ENCODE data around the gene TCL1B.

The TCL1B gene

GRCh38 chr14:95679998-95680735, 6.1 kb upstream of the TCL1B start:
- Histone ChIP-seq H3K4me3 (no peak overlapping the region), H3K27ac (no peak overlapping the region)
- no peak for TF ChIP-seq CTCF (IDR thresholded peaks at IDR 0.05)
- no peak for DNase-seq (ENCODE audit: low spot score)

GRCh38 chr14:95681153-95681552, 5.1 kb upstream of the TCL1B start:
- DNase-seq (ENCODE audit: low spot score) = no peak
- Histone ChIP-seq H3K27ac (no peak overlapping the region), H3K4me3 (no peak overlapping the region)
- TF ChIP-seq CTCF (IDR thresholded peaks at IDR 0.05) = no peak

- TF ChIP-seq CTCF (IDR thresholded peaks at IDR 0.05) = no peak
- no peak for DNase-seq (ENCODE audit: low spot score)
- no peak overlapping the region for H3K27ac ChIP-seq
Measured at GRCh38 chr14:95683793-95684192, 2.4 kb upstream of the TCL1B start.

GRCh38 chr14:95686935-95687334, 709 bp downstream of the TCL1B start:
- no peak for DNase-seq (ENCODE audit: low spot score)
- Histone ChIP-seq H3K4me3 (no peak overlapping the region), H3K27ac (no peak overlapping the region)
- TF ChIP-seq CTCF (IDR thresholded peaks at IDR 0.05) = no peak

More at GRCh38 chr14:95683793-95684192, 2.4 kb upstream of the TCL1B start:
- no peak overlapping the region for H3K4me3 ChIP-seq

GRCh38 chr14:95689441-95689840, 3.2 kb downstream of the TCL1B start:
- no peak for DNase-seq (ENCODE audit: low spot score)
- no peak overlapping the region for H3K27ac ChIP-seq
- H3K4me3 ChIP-seq = no peak overlapping the region
- no peak for TF ChIP-seq CTCF (IDR thresholded peaks at IDR 0.05)

- no peak for DNase-seq (ENCODE audit: low spot score)
- TF ChIP-seq CTCF (IDR thresholded peaks at IDR 0.05) = no peak
- Histone ChIP-seq H3K27ac (no peak overlapping the region), H3K4me3 (no peak overlapping the region)
Measured at GRCh38 chr14:95690815-95691214, 4.6 kb downstream of the TCL1B start.

GRCh38 chr14:95691591-95691990, 5.4 kb downstream of the TCL1B start:
- H3K27ac ChIP-seq = no peak overlapping the region
- no peak overlapping the region for H3K4me3 ChIP-seq
- DNase-seq (ENCODE audit: low spot score) = no peak
- TF ChIP-seq CTCF (IDR thresholded peaks at IDR 0.05) = no peak

All from coronary artery (tissue), 2 donors.